Mesendoderm (in vitro differentiated cells): Measurements from ENCODE around the gene IKZF2.

Experiments
- DNase-seq: peaks from one replicate; pipeline ENCODE4 v3.0.0; 2013
- H2AK5ac ChIP-seq: 2 replicates; pipeline ENCODE4 v1.6.1; 2013; ENCODE audit warnings: low read length, inconsistent platforms
- H2BK120ac ChIP-seq: 2 replicates; pipeline ENCODE4 v1.6.1; 2013; ENCODE audit warnings: low read depth, mild to moderate bottlenecking, low read length, moderate library complexity, mixed read lengths
- H2BK15ac ChIP-seq: replicated peaks from 2 replicates; pipeline ENCODE4 v1.6.1; 2013; ENCODE audit warnings: low read depth, mild to moderate bottlenecking, moderate library complexity
- H2BK5ac ChIP-seq: 2 replicates; pipeline ENCODE4 v1.6.1; 2013; ENCODE audit warnings: low read length, inconsistent platforms
- H3K18ac ChIP-seq: 2 replicates; pipeline ENCODE4 v1.6.1; 2013; ENCODE audit warnings: mild to moderate bottlenecking, low read length, mixed read lengths
- H3K23ac ChIP-seq: one replicate; pipeline ENCODE4 v1.6.1; 2013; ENCODE audit warnings: low read length
- H3K27ac ChIP-seq: 2 replicates; pipeline ENCODE4 v1.5.1; 2013; ENCODE audit warnings: low read depth, mild to moderate bottlenecking, inconsistent platforms, low read length, moderate library complexity
- H3K27me3 ChIP-seq: 2 replicates; pipeline ENCODE4 v1.6.1; 2013; ENCODE audit warnings: low read length, control low read depth, mild to moderate bottlenecking, inconsistent platforms; ENCODE audit not compliant: insufficient read depth, poor library complexity
- H3K36me3 ChIP-seq: 2 replicates; pipeline ENCODE4 v1.6.1; 2013; ENCODE audit warnings: low read length, inconsistent platforms; ENCODE audit not compliant: control insufficient read depth, insufficient read depth
- H3K4ac ChIP-seq: one replicate; pipeline ENCODE4 v1.6.1; 2013; ENCODE audit warnings: low read depth, mild to moderate bottlenecking, low read length, moderate library complexity
- H3K4me1 ChIP-seq: 2 replicates; pipeline ENCODE4 v1.6.1; 2013; ENCODE audit warnings: low read depth, low read length, inconsistent platforms; ENCODE audit not compliant: control insufficient read depth
- H3K4me2 ChIP-seq: 2 replicates; pipeline ENCODE4 v1.6.1; 2013; ENCODE audit warnings: low read length
- H3K4me3 ChIP-seq: 2 replicates; pipeline ENCODE4 v1.5.1; 2013; ENCODE audit warnings: mild to moderate bottlenecking, low read length
- H3K56ac ChIP-seq: one replicate; pipeline ENCODE4 v1.6.1; 2013; ENCODE audit warnings: low read length
- H3K79me1 ChIP-seq: 2 replicates; pipeline ENCODE4 v1.6.1; 2013; ENCODE audit warnings: low read length, inconsistent platforms
- H3K79me2 ChIP-seq: 2 replicates; pipeline ENCODE4 v1.6.1; 2013; ENCODE audit warnings: mild to moderate bottlenecking, low read length; ENCODE audit not compliant: control insufficient read depth, insufficient read depth
- H3K9ac ChIP-seq: 2 replicates; pipeline ENCODE4 v1.6.1; 2013; ENCODE audit warnings: low read length, inconsistent platforms
- H4K5ac ChIP-seq: one replicate; pipeline ENCODE4 v1.6.1; 2013; ENCODE audit warnings: low read length
- H4K8ac ChIP-seq: one replicate; pipeline ENCODE4 v1.6.1; 2013; ENCODE audit warnings: low read depth, mild to moderate bottlenecking, control low read depth, low read length, moderate library complexity
- WGBS: extraction: QIAGEN DNeasy Blood & Tissue Kit; methylation state at CpG from one replicate; pipeline ENCODE4 v1.1.7; 2013; ENCODE audit warnings: low lambda C conversion rate, missing lambda C conversion rate; ENCODE audit not compliant: insufficient coverage; ENCODE audit errors: extremely low coverage; 5-methylcytosine and 5-hydroxymethylcytosine counted together

IKZF2 gene

GRCh38 chr2:213084261-213084660 lies 67.2 kb downstream of the IKZF2 start:
- no peak overlapping the region for H3K4ac ChIP-seq
- no peak overlapping the region for H2BK15ac ChIP-seq
- no peak overlapping the region for H4K5ac ChIP-seq
- H3K56ac ChIP-seq: no peak overlapping the region
- no peak overlapping the region for H2BK5ac ChIP-seq
- no peak for DNase-seq
- no peak overlapping the region for H4K8ac ChIP-seq
- H3K4me3 ChIP-seq: no peak overlapping the region
- H3K27ac ChIP-seq: no peak overlapping the region
- H3K23ac ChIP-seq: no peak overlapping the region
- H3K18ac ChIP-seq: no peak overlapping the region
- H2AK5ac ChIP-seq: no peak overlapping the region
- no peaks in the 10 kb centered on the region for H3K36me3 ChIP-seq
- no peaks in the 10 kb centered on the region for H3K79me2 ChIP-seq
- H3K4me2 ChIP-seq: no peak overlapping the region
- peaks cover 2% of the 10 kb centered on the region for H3K4me1 ChIP-seq
- H2BK120ac ChIP-seq: no peak overlapping the region
- H3K79me1 ChIP-seq: no peaks in the 10 kb centered on the region
- no peaks in the 10 kb centered on the region for H3K27me3 ChIP-seq
- H3K9ac ChIP-seq: no peak overlapping the region

- Histone ChIP-seq H4K8ac (no peak overlapping the region), H3K18ac (no peak overlapping the region), H3K79me1 (no peaks in the 10 kb centered on the region), H2BK15ac (no peak overlapping the region), H3K23ac (no peak overlapping the region), H3K27ac (no peak overlapping the region), H3K36me3 (no peaks in the 10 kb centered on the region), H3K27me3 (no peaks in the 10 kb centered on the region), H4K5ac (no peak overlapping the region), H3K4ac (no peak overlapping the region), H3K4me2 (no peak overlapping the region), H3K4me1 (no peaks in the 10 kb centered on the region), H3K9ac (no peak overlapping the region), H2BK5ac (no peak overlapping the region), H2BK120ac (no peak overlapping the region), H2AK5ac (no peak overlapping the region), H3K79me2 (no peaks in the 10 kb centered on the region), H3K56ac (no peak overlapping the region), H3K4me3 (no peak overlapping the region)
- no peak for DNase-seq
Observed at GRCh38 chr2:213080969-213081617, 70.3 kb downstream of the IKZF2 start.

- Histone ChIP-seq H3K18ac (no peak overlapping the region), H3K4ac (no peak overlapping the region), H3K23ac (no peak overlapping the region), H3K9ac (no peak overlapping the region), H3K79me1 (no peaks in the 10 kb centered on the region), H3K56ac (no peak overlapping the region), H2BK120ac (no peak overlapping the region), H4K5ac (no peak overlapping the region), H3K4me1 (no peaks in the 10 kb centered on the region), H2BK15ac (no peak overlapping the region), H3K36me3 (no peaks in the 10 kb centered on the region), H3K4me2 (no peak overlapping the region), H3K27me3 (no peaks in the 10 kb centered on the region), H3K4me3 (no peak overlapping the region), H2AK5ac (no peak overlapping the region), H3K27ac (no peak overlapping the region), H2BK5ac (no peak overlapping the region), H4K8ac (no peak overlapping the region), H3K79me2 (no peaks in the 10 kb centered on the region)
- no peak for DNase-seq
Observed at GRCh38 chr2:213079756-213080155, 71.7 kb downstream of the IKZF2 start.

GRCh38 chr2:213078686-213079085 lies 72.7 kb downstream of the IKZF2 start:
- DNase-seq: no peak
- no CpG with 5 or more reads among the region's 1 CpG for WGBS

DNA sequence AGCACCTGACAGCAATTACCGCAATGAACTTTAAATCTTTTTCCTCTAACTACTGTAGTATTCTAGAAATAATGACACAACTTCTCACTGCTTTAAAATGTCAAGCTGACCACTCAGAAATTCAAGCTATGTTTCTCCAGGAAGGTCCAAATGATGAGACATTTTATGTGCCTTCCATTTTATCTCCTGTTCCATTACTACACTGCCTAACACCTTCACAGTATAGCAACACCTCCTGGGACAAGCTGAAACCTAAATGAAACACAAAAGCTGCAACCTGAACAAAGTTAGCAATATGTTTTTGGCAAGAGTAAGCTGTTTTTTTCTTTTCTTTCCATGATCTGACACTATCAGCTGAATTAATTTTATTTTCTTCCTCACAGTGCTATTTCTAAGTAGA lies 81.9 kb downstream of the IKZF2 start:
- Histone ChIP-seq H2BK5ac (no peak overlapping the region), H3K4ac (no peak overlapping the region), H3K4me1 (no peaks in the 10 kb centered on the region), H3K18ac (no peak overlapping the region), H3K79me2 (no peaks in the 10 kb centered on the region), H3K79me1 (no peaks in the 10 kb centered on the region), H2BK15ac (no peak overlapping the region), H3K36me3 (no peaks in the 10 kb centered on the region), H3K4me3 (no peak overlapping the region), H3K56ac (no peak overlapping the region), H4K8ac (no peak overlapping the region), H3K27me3 (no peaks in the 10 kb centered on the region), H3K9ac (no peak overlapping the region), H3K27ac (no peak overlapping the region), H2BK120ac (no peak overlapping the region), H2AK5ac (no peak overlapping the region), H4K5ac (no peak overlapping the region), H3K4me2 (no peak overlapping the region), H3K23ac (no peak overlapping the region)
- no peak for DNase-seq
- WGBS: no CpG with 5 or more reads among the region's 1 CpG

More at GRCh38 chr2:213078686-213079085, 72.7 kb downstream of the IKZF2 start:
- Histone ChIP-seq H4K8ac (no peak overlapping the region), H3K23ac (no peak overlapping the region), H2BK120ac (no peak overlapping the region), H2BK5ac (no peak overlapping the region), H3K79me2 (no peaks in the 10 kb centered on the region), H3K36me3 (no peaks in the 10 kb centered on the region), H3K4me3 (no peak overlapping the region), H3K18ac (no peak overlapping the region), H3K79me1 (no peaks in the 10 kb centered on the region), H3K27ac (no peak overlapping the region), H3K27me3 (no peaks in the 10 kb centered on the region), H2BK15ac (no peak overlapping the region), H3K56ac (no peak overlapping the region), H2AK5ac (no peak overlapping the region), H3K4me1 (no peaks in the 10 kb centered on the region), H3K9ac (no peak overlapping the region), H3K4me2 (no peak overlapping the region), H3K4ac (no peak overlapping the region), H4K5ac (no peak overlapping the region)

GRCh38 chr2:213068676-213069359 lies 82.6 kb downstream of the IKZF2 start:
- no peaks in the 10 kb centered on the region for H3K79me2 ChIP-seq
- no peak for DNase-seq

More at GRCh38 chr2:213068676-213069359, 82.6 kb downstream of the IKZF2 start:
- no peak overlapping the region for H2BK120ac ChIP-seq
- no peak overlapping the region for H3K4ac ChIP-seq
- H4K5ac ChIP-seq: no peak overlapping the region
- no peak overlapping the region for H3K4me3 ChIP-seq
- no peaks in the 10 kb centered on the region for H3K36me3 ChIP-seq
- no peak overlapping the region for H2BK15ac ChIP-seq
- no peak overlapping the region for H3K9ac ChIP-seq
- WGBS: no CpG with 5 or more reads among the region's 2 CpGs
- no peak overlapping the region for H3K27ac ChIP-seq
- no peak overlapping the region for H2AK5ac ChIP-seq
- H3K56ac ChIP-seq: no peak overlapping the region
- no peak overlapping the region for H3K23ac ChIP-seq
- no peak overlapping the region for H4K8ac ChIP-seq
- H3K4me2 ChIP-seq: no peak overlapping the region
- no peaks in the 10 kb centered on the region for H3K4me1 ChIP-seq
- H3K18ac ChIP-seq: no peak overlapping the region
- no peaks in the 10 kb centered on the region for H3K27me3 ChIP-seq
- no peak overlapping the region for H2BK5ac ChIP-seq
- H3K79me1 ChIP-seq: no peaks in the 10 kb centered on the region
